ENCODE measurements around the gene HIP1.

GRCh38 chr7:75655536-75655935 is 83.2 kb downstream of the HIP1 start:
- TF ChIP-seq SMC3 (IDR thresholded peaks at IDR 0.05) (no peak), POLR2A (IDR thresholded peaks at IDR 0.05; ENCODE audit: low read length) (no peak), JUN (IDR thresholded peaks at IDR 0.05) (no peak), EP300 (IDR thresholded peaks at IDR 0.05) (no peak), ESRRA (IDR thresholded peaks at IDR 0.05; ENCODE audit: borderline replicate concordance, low read length) (no peak), GATA3 (IDR thresholded peaks at IDR 0.05; ENCODE audit: borderline replicate concordance) (no peak), RARB (CRISPR knock-in tag; IDR thresholded peaks at IDR 0.05) (no peak), RNF2 (IDR thresholded peaks at IDR 0.05; ENCODE audit: borderline replicate concordance, low read depth) (no peak), CBX8 (IDR thresholded peaks at IDR 0.05) (no peak), HOXA7 (CRISPR knock-in tag; IDR thresholded peaks at IDR 0.05) (no peak)
- TF ChIP-seq, protein P1, sequence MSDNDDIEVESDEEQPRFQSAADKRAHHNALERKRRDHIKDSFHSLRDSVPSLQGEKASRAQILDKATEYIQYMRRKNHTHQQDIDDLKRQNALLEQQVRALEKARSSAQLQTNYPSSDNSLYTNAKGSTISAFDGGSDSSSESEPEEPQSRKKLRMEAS (IDR thresholded peaks at IDR 0.05) = no peak
- TF ChIP-seq, protein P2, sequence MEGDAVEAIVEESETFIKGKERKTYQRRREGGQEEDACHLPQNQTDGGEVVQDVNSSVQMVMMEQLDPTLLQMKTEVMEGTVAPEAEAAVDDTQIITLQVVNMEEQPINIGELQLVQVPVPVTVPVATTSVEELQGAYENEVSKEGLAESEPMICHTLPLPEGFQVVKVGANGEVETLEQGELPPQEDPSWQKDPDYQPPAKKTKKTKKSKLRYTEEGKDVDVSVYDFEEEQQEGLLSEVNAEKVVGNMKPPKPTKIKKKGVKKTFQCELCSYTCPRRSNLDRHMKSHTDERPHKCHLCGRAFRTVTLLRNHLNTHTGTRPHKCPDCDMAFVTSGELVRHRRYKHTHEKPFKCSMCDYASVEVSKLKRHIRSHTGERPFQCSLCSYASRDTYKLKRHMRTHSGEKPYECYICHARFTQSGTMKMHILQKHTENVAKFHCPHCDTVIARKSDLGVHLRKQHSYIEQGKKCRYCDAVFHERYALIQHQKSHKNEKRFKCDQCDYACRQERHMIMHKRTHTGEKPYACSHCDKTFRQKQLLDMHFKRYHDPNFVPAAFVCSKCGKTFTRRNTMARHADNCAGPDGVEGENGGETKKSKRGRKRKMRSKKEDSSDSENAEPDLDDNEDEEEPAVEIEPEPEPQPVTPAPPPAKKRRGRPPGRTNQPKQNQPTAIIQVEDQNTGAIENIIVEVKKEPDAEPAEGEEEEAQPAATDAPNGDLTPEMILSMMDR (IDR thresholded peaks at IDR 0.05) = no peak
- TF ChIP-seq, protein P3, sequence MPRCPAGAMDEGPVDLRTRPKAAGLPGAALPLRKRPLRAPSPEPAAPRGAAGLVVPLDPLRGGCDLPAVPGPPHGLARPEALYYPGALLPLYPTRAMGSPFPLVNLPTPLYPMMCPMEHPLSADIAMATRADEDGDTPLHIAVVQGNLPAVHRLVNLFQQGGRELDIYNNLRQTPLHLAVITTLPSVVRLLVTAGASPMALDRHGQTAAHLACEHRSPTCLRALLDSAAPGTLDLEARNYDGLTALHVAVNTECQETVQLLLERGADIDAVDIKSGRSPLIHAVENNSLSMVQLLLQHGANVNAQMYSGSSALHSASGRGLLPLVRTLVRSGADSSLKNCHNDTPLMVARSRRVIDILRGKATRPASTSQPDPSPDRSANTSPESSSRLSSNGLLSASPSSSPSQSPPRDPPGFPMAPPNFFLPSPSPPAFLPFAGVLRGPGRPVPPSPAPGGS (IDR thresholded peaks at IDR 0.05) = no peak
